ENCODE results near the gene ERVW-1.
"Not testable (repeated sequence)": the region's sequence is repeated elsewhere in the genome, so short reads cannot be mapped to it uniquely, and the experiment has no call there.

ERVW-1 gene

DNA sequence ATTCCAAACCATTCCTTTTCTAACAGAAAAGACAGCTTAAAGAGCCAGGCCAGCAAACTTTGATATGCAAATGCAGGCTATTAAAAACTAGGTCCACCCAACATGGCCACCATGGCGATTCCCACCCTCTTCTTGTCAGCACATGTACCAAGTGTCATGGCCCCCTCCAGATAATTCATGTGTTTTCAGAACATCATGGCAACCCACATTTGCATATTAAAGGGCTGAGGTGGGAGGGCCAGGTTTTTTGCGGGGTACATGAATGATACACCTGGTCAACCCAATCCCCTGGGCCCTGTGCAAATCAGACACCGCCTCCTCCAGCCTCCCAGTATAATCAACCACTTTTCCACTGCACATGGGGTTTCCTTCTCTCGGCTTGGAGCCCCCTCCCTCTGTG, 965 bp upstream of the ERVW-1 start:
- no peak overlapping the region for H3K27ac ChIP-seq
- H3K9ac ChIP-seq, result no peak overlapping the region
- no peaks in the 10 kb centered on the region for H3K27me3 ChIP-seq (ENCODE audit: insufficient read depth, low read depth)
- H3K4me1 ChIP-seq (ENCODE audit: low read depth, poor library complexity, severe bottlenecking), result no peaks in the 10 kb centered on the region
- H3K4me3 ChIP-seq (IDR thresholded peaks at IDR 0.05; ENCODE audit: insufficient read depth, low read depth, low read length), result no peak overlapping the region
- H3K79me2 ChIP-seq (ENCODE audit: insufficient read depth, low read depth), result no peaks in the 10 kb centered on the region
- no peak overlapping the region for H3K4me2 ChIP-seq
- no peaks in the 10 kb centered on the region for H4K20me1 ChIP-seq (ENCODE audit: insufficient read depth)
- TF ChIP-seq, protein P1, sequence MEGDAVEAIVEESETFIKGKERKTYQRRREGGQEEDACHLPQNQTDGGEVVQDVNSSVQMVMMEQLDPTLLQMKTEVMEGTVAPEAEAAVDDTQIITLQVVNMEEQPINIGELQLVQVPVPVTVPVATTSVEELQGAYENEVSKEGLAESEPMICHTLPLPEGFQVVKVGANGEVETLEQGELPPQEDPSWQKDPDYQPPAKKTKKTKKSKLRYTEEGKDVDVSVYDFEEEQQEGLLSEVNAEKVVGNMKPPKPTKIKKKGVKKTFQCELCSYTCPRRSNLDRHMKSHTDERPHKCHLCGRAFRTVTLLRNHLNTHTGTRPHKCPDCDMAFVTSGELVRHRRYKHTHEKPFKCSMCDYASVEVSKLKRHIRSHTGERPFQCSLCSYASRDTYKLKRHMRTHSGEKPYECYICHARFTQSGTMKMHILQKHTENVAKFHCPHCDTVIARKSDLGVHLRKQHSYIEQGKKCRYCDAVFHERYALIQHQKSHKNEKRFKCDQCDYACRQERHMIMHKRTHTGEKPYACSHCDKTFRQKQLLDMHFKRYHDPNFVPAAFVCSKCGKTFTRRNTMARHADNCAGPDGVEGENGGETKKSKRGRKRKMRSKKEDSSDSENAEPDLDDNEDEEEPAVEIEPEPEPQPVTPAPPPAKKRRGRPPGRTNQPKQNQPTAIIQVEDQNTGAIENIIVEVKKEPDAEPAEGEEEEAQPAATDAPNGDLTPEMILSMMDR (conservative IDR thresholded peaks at IDR 0.05; ENCODE audit: low read depth, low read length), result no peak
- no peak overlapping the region for H2AFZ ChIP-seq (ENCODE audit: low read depth)
- no peaks in the 10 kb centered on the region for H3K36me3 ChIP-seq (ENCODE audit: insufficient read depth)

DNA sequence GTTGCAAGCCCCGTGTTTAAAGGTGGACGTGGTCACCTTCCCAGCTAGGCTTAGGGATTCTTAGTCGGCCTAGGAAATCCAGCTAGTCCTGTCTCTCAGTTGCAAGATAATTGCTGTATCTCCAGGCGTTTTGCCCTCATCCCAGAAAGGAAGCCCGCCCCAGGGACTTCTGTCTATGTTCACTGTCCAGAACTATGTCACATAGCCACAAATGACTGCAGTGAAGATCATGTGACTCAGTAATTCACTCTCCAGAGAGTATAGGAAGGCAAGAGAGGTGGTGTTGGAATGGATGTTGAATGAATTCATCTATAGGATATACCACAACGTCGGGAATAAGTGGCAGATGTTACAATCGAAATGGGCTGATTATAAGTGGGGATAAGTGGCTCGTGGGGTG, 349 bp upstream of the ERVW-1 start:
- no peak overlapping the region for H2AFZ ChIP-seq (ENCODE audit: low read depth)
- TF ChIP-seq, protein P1 (conservative IDR thresholded peaks at IDR 0.05; ENCODE audit: low read depth, low read length), result no peak
- no peaks in the 10 kb centered on the region for H3K27me3 ChIP-seq (ENCODE audit: insufficient read depth, low read depth)
- H3K4me1 ChIP-seq (ENCODE audit: low read depth, poor library complexity, severe bottlenecking), result no peaks in the 10 kb centered on the region
- H3K79me2 ChIP-seq (ENCODE audit: insufficient read depth, low read depth), result no peaks in the 10 kb centered on the region
- H4K20me1 ChIP-seq (ENCODE audit: insufficient read depth), result no peaks in the 10 kb centered on the region
- H3K4me3 ChIP-seq (IDR thresholded peaks at IDR 0.05; ENCODE audit: insufficient read depth, low read depth, low read length), result no peak overlapping the region
- H3K27ac ChIP-seq, result no peak overlapping the region
- H3K4me2 ChIP-seq, result no peak overlapping the region
- no peak overlapping the region for H3K9ac ChIP-seq
- no peaks in the 10 kb centered on the region for H3K36me3 ChIP-seq (ENCODE audit: insufficient read depth)

DNA sequence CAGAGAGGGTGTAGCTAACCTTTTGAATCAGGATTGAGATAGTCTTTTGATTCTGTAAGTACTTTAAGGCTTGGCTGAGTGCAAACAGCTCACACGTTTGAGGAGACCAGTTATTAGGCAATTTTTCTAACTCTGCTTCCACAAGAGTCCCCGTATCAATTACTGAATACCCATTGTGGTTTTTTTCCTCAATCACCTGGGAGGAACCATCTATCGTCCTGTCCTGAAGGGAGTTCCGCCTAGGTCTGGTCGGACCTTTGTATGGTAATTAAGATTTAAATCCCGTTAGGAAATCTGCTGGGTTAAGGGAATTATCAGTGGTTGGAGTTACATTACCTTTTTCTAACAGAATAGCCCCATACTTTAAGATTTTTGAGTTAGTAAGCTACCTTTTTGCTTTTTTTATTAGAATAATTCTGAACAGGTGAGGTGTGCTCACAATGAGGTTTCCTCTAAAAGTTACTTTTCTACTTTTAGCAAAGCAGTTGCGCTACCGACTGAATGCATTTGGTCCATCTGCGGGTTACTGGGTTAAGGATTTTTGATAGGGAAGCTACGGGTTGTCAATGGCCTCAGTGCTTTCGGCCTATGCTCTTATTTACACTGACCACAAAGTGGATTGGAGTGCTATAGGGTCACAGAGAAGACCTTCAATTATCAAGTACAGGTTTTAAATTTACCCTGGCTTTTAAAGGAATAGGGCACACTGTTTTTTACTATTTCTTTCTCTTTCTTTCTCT, 1.7 kb downstream of the ERVW-1 start:
- H3K79me2 ChIP-seq (ENCODE audit: insufficient read depth, low read depth); H3K4me3 ChIP-seq (IDR thresholded peaks at IDR 0.05; ENCODE audit: insufficient read depth, low read depth, low read length); H4K20me1 ChIP-seq (ENCODE audit: insufficient read depth): not testable (repeated sequence)

DNA sequence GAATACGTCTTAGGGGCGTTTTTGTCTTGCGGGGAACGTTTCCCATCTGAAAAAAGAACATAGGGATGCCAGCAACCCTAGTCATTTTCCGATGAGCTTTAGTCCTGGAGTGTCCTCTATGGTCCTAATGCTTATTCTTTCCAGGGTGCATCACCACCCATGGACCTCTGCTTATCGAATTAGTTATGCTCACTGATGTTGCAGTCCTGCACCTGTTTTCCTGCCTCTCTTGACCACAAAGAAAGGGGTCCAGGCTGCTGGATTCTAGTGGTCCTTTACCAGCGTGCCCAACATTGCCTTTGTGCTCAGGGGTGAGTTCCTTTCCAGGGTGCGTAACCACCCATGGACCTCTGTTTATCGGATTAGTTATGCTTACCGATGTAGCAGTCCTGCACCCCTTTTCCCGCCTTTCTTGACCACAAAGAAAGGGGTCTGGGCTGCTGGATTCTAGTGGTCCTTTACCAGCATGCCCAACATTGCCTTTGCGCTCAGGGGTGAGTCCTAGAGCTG, 2.4 kb downstream of the ERVW-1 start:
- H3K9ac ChIP-seq; H3K36me3 ChIP-seq (ENCODE audit: insufficient read depth); H4K20me1 ChIP-seq (ENCODE audit: insufficient read depth); H3K4me2 ChIP-seq; H3K79me2 ChIP-seq (ENCODE audit: insufficient read depth, low read depth); H3K4me1 ChIP-seq (ENCODE audit: low read depth, poor library complexity, severe bottlenecking); H3K27ac ChIP-seq; H2AFZ ChIP-seq (ENCODE audit: low read depth); H3K4me3 ChIP-seq (IDR thresholded peaks at IDR 0.05; ENCODE audit: insufficient read depth, low read depth, low read length); H3K27me3 ChIP-seq (ENCODE audit: insufficient read depth, low read depth): not testable (repeated sequence)

More for the DNA sequence above, 1.7 kb downstream of the ERVW-1 start:
- H3K36me3 ChIP-seq (ENCODE audit: insufficient read depth); H3K9ac ChIP-seq; H3K27ac ChIP-seq; H2AFZ ChIP-seq (ENCODE audit: low read depth); H3K4me1 ChIP-seq (ENCODE audit: low read depth, poor library complexity, severe bottlenecking); H3K4me2 ChIP-seq; H3K27me3 ChIP-seq (ENCODE audit: insufficient read depth, low read depth): not testable (repeated sequence)

DNA sequence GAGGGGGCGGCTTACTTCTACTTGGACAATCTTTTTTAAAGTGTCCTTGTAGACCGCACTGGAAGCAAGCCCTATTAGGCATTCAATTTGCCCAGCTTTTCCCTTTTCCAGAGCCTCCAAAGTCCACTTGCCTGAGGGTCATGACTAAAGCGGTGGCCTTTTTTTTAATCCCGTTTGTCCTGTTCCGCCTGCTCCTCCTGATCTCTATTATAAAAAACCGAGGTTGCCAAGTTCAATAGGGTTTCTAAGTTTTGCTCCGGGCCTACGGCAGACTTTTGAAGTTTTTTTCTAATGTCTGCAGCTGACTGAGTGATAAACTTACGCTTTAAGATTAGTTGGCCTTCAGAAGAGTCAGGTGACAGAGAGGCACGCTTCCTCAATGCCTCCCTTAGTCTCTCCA, 3.8 kb downstream of the ERVW-1 start:
- H2AFZ ChIP-seq (ENCODE audit: low read depth); H4K20me1 ChIP-seq (ENCODE audit: insufficient read depth); H3K27me3 ChIP-seq (ENCODE audit: insufficient read depth, low read depth); H3K4me2 ChIP-seq; H3K27ac ChIP-seq; H3K4me1 ChIP-seq (ENCODE audit: low read depth, poor library complexity, severe bottlenecking); H3K4me3 ChIP-seq (IDR thresholded peaks at IDR 0.05; ENCODE audit: insufficient read depth, low read depth, low read length); H3K79me2 ChIP-seq (ENCODE audit: insufficient read depth, low read depth); H3K36me3 ChIP-seq (ENCODE audit: insufficient read depth); H3K9ac ChIP-seq: not testable (repeated sequence)

DNA sequence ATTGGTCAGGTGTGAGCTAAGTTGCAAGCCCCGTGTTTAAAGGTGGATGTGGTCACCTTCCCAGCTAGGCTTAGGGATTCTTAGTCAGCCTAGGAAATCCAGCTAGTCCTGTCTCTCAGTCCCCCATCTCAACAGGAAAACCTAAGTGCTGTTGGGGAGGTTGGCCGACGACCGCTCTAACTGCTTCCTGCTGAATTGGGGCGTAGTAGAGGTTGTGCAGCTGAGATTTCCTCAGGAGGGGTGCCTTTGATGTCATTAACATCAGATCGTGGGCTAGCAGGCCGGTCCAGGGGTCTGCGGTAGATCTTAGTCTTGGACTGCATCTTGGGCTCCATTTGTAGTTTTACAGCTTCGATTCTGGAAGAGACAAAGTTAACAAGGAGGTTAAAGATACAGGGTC, 9.2 kb downstream of the ERVW-1 start:
- not testable (repeated sequence) for H3K27me3 ChIP-seq (ENCODE audit: insufficient read depth, low read depth); H3K4me3 ChIP-seq (IDR thresholded peaks at IDR 0.05; ENCODE audit: insufficient read depth, low read depth, low read length); H3K4me2 ChIP-seq; H3K27ac ChIP-seq; H3K79me2 ChIP-seq (ENCODE audit: insufficient read depth, low read depth); H3K4me1 ChIP-seq (ENCODE audit: low read depth, poor library complexity, severe bottlenecking); H4K20me1 ChIP-seq (ENCODE audit: insufficient read depth); H3K36me3 ChIP-seq (ENCODE audit: insufficient read depth); H2AFZ ChIP-seq (ENCODE audit: low read depth); H3K9ac ChIP-seq

Measured in KMS-11 (cell line).